DOHH2 (cell line): Measurements from ENCODE around the gene SLC7A5.

ENCODE experiments used
- H3F3A ChIP-seq: fragments of 200-600 bp; sonication (generic), shearing (Covaris generic); 2 replicates; pipeline ENCODE4 v1.6.0; 2016; ENCODE audit warnings: antibody characterized with exemption, mild to moderate bottlenecking; ENCODE audit not compliant: control insufficient read depth, insufficient read depth
- H3K27ac ChIP-seq: fragments of 200-600 bp; sonication (generic); 2 replicates; pipeline ENCODE4 v1.5.1; 2014; ENCODE audit warnings: low read depth, mild to moderate bottlenecking, low read length, moderate library complexity
- H3K27me3 ChIP-seq: fragments of 200-600 bp; sonication (generic); 2 replicates; pipeline ENCODE4 v1.6.1; 2014; ENCODE audit warnings: mild to moderate bottlenecking, low read length, mixed read lengths; ENCODE audit not compliant: control insufficient read depth
- H3K36me3 ChIP-seq: fragments of 200-600 bp; sonication (generic); 2 replicates; pipeline ENCODE4 v1.6.1; 2014; ENCODE audit warnings: mild to moderate bottlenecking, low read length, moderate library complexity, mixed read lengths; ENCODE audit not compliant: control insufficient read depth
- H3K4me1 ChIP-seq: fragments of 200-600 bp; sonication (generic); 2 replicates; pipeline ENCODE4 v1.6.1; 2014; ENCODE audit warnings: mild to moderate bottlenecking, low read length, mixed read lengths; ENCODE audit not compliant: control insufficient read depth
- H3K4me2 ChIP-seq: fragments of 200-600 bp; sonication (generic); 2 replicates; pipeline ENCODE4 v1.6.0; 2014; ENCODE audit warnings: mild to moderate bottlenecking, low read length, moderate library complexity
- H3K4me3 ChIP-seq: fragments of 200-600 bp; sonication (generic); 2 replicates; pipeline ENCODE4 v1.5.1; 2014; ENCODE audit warnings: mild to moderate bottlenecking, low read length, mixed read lengths
- H3K79me2 ChIP-seq: fragments of 200-600 bp; sonication (generic); 2 replicates; pipeline ENCODE4 v1.6.1; 2014; ENCODE audit warnings: mild to moderate bottlenecking, low read length, mixed read lengths; ENCODE audit not compliant: control insufficient read depth
- H3K9me2 ChIP-seq: fragments of 200-600 bp; sonication (generic); replicated peaks from 2 replicates; pipeline ENCODE4 v1.6.1; 2014; ENCODE audit warnings: mild to moderate bottlenecking, low read length, mixed read lengths; ENCODE audit not compliant: control insufficient read depth
- H3K9me3 ChIP-seq: fragments of 200-600 bp; sonication (generic); 2 replicates; pipeline ENCODE4 v1.6.1; 2014; ENCODE audit warnings: antibody characterized with exemption, low read length, mixed read lengths; ENCODE audit not compliant: control insufficient read depth, insufficient read depth
- H4K20me1 ChIP-seq: fragments of 200-600 bp; sonication (generic); 2 replicates; pipeline ENCODE4 v1.6.0; 2014; ENCODE audit warnings: low read depth, mild to moderate bottlenecking, antibody characterized with exemption, low read length, moderate library complexity; ENCODE audit not compliant: control insufficient read depth, insufficient read depth
- CTCF ChIP-seq: fragments of 200-600 bp; sonication (generic); IDR thresholded peaks from one replicate; pipeline ENCODE4 v1.5.1; 2014; ENCODE audit warnings: antibody characterized with exemption, mild to moderate bottlenecking, low read depth, low read length; ENCODE audit not compliant: poor library complexity, severe bottlenecking
- EZH2phosphoT487 ChIP-seq: fragments of 200-600 bp; sonication (generic); IDR thresholded peaks from 2 replicates; pipeline ENCODE4 v1.6.1; 2017; ENCODE audit warnings: borderline replicate concordance, mild to moderate bottlenecking, antibody characterized with exemption, low read length, moderate library complexity, mixed read lengths

Gene SLC7A5

GRCh38 chr16:87836346-87836843 lies 32.9 kb downstream of the SLC7A5 start:
- H3K4me2 ChIP-seq = no peak overlapping the region
- H3K4me1 ChIP-seq = peaks cover 24% of the 10 kb centered on the region
- TF ChIP-seq EZH2phosphoT487 (no peak), CTCF (no peak)
- no peaks in the 10 kb centered on the region for H3K9me2 ChIP-seq
- no peaks in the 10 kb centered on the region for H3K27me3 ChIP-seq
- peaks cover 100% of the 10 kb centered on the region for H3K36me3 ChIP-seq
- H3F3A ChIP-seq = peaks cover 8% of the 10 kb centered on the region; the same call in 1 of the 2 replicates
- H4K20me1 ChIP-seq = no peaks in the 10 kb centered on the region
- peaks cover 6% of the 10 kb centered on the region; the same call in 1 of the 2 replicates for H3K79me2 ChIP-seq
- no peak overlapping the region for H3K27ac ChIP-seq
- H3K4me3 ChIP-seq = no peak overlapping the region
- H3K9me3 ChIP-seq = no peaks in the 10 kb centered on the region

- Histone ChIP-seq H3K4me2 (no peak overlapping the region), H3K4me1 (peaks cover 29% of the 10 kb centered on the region), H3K4me3 (no peak overlapping the region)
Observed at GRCh38 chr16:87835882-87836331, 33.4 kb downstream of the SLC7A5 start.

GRCh38 chr16:87834668-87835473 lies 34.4 kb downstream of the SLC7A5 start:
- no peaks in the 10 kb centered on the region for H3K9me2 ChIP-seq
- H3K27ac ChIP-seq = no peak overlapping the region
- H3K4me3 ChIP-seq = no peak overlapping the region
- H3F3A ChIP-seq = peaks cover 8% of the 10 kb centered on the region; the same call in 1 of the 2 replicates
- TF ChIP-seq EZH2phosphoT487 (no peak), CTCF (no peak)
- peaks cover 38% of the 10 kb centered on the region for H3K4me1 ChIP-seq
- H3K36me3 ChIP-seq = peaks cover 100% of the 10 kb centered on the region
- H3K9me3 ChIP-seq = no peaks in the 10 kb centered on the region
- no peaks in the 10 kb centered on the region for H3K27me3 ChIP-seq
- H3K79me2 ChIP-seq = no peaks in the 10 kb centered on the region
- no peaks in the 10 kb centered on the region for H4K20me1 ChIP-seq
- H3K4me2 ChIP-seq = no peak overlapping the region

More at GRCh38 chr16:87835882-87836331, 33.4 kb downstream of the SLC7A5 start:
- Histone ChIP-seq H3K9me3 (no peaks in the 10 kb centered on the region), H3K27me3 (no peaks in the 10 kb centered on the region), H4K20me1 (no peaks in the 10 kb centered on the region), H3K27ac (no peak overlapping the region), H3K9me2 (no peaks in the 10 kb centered on the region), H3F3A (peaks cover 8% of the 10 kb centered on the region; the same call in 1 of the 2 replicates), H3K79me2 (peaks cover 1% of the 10 kb centered on the region; the same call in 1 of the 2 replicates), H3K36me3 (peaks cover 100% of the 10 kb centered on the region)
- TF ChIP-seq EZH2phosphoT487 = no peak
- TF ChIP-seq CTCF = no peak
